HG03520 (cell line): Measurements from ENCODE around the gene AFTPH.

Experiments
- ATAC-seq: cut with Tn5 transposase; IDR thresholded peaks from one replicate; pipeline ENCODE4 v1.9.1; 2021; ENCODE audit warnings: mild to moderate bottlenecking, moderate library complexity; ENCODE audit not compliant: unreplicated experiment

Gene AFTPH

DNA sequence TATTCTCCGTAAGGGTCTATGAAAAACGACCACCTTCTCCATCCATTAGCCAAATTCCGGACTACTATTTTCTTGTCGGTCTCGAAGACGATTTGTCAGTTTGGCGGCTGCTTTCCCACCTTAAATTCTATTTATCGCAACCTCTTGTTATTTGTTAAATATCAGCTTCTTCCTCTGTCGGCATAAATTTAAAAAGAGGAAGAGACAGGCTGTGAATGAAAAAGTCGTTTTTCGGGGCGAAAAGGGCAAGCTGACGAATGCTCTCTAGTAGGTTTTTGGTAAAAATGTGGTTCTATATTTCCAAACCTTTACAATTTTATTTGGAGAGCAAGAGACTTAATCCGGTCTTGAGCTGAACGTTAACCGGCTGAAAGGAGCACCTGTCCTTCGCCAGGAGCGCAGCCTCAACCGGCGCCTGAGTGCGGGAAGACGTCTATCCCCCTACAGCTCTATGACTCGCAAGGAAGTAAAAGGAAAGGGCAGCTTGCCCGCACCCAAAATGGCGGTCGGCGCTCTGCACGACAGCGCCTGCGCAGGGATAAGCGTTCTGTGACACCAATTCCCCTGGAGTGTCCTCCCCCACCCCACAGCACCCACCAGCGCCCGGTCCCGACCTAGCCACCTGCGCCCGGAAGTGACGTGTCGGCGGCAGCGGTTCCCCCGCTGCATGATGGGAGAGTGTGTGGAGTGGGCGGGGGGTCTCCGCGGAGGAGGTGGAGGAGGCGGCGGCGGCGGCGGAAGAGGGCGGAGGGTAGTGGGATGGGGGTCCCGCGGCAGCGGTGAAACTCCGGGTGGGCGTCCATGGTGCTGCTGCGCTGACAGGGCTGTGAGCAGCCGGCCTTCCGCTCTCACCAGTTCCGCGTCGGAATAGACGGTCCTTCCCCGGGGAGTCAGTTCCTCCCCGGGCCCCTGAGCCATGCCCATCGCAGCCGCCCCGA, at the start of gene AFTPH:
Gene AFTPH (plus strand): TSS at position 663 of the 938 bp plus-strand sequence. CDS start 27,147 bp downstream, outside the sequence.
- peak; percentile 80 for ATAC-seq

DNA sequence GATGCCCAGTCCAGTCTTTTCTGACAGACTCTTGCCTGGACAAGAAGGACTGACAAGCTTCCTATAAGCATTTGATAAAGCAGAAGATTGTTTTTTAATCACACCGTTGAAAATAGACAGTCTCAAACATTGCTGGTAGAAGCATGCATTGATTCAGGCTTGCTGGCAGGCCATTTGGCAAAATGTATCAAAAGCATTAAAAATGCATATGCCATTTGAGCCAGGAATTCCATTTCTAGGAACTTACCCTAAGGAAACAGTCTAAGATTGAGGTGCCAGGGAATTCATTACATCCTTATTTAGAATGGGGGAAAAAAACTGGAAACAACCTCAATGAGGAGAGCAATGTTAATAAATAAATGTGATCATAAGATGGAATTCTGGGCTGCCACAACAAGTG, 49.5 kb upstream of the AFTPH start:
- no peak for ATAC-seq

GRCh38 chr2:64477037-64477436, 47.1 kb upstream of the AFTPH start:
- no peak for ATAC-seq

- no peak for ATAC-seq
These were observed 46.1 kb upstream of the AFTPH start for GRCh38 chr2:64477979-64478378.

DNA sequence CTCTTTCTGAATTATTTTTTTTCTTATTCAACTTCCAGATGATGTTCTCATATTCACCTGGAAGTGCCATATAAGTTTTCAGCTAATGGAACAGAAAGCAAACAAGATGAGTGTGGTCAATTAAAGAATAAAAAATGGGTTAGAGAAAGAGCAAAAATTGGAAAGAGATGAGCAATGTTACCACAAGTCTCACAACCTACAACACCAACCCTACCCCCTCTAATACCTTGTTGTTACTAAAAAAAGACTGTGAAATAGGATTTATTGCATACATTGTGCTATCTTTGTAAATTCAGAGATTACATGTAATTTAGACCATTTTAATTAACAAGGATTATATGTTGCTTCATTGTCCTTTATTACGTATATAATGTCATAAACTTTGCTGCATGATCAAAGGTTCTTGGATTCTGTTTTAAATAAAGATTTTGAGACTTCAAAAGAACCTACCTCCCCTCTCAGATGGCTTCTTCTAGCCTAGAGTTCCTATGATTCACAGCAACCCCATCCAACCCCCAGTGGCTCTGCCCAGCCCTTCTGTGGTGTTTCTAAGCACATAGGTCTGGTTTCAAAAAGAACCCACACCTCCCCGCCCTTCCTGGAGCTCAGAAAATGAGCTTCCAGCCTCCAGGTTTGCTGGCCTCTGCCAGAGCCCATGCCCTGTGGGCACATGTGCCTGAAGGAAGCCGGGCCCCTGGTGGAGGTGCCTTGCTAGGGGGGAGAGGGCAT, 45.5 kb upstream of the AFTPH start:
- no peak for ATAC-seq

DNA sequence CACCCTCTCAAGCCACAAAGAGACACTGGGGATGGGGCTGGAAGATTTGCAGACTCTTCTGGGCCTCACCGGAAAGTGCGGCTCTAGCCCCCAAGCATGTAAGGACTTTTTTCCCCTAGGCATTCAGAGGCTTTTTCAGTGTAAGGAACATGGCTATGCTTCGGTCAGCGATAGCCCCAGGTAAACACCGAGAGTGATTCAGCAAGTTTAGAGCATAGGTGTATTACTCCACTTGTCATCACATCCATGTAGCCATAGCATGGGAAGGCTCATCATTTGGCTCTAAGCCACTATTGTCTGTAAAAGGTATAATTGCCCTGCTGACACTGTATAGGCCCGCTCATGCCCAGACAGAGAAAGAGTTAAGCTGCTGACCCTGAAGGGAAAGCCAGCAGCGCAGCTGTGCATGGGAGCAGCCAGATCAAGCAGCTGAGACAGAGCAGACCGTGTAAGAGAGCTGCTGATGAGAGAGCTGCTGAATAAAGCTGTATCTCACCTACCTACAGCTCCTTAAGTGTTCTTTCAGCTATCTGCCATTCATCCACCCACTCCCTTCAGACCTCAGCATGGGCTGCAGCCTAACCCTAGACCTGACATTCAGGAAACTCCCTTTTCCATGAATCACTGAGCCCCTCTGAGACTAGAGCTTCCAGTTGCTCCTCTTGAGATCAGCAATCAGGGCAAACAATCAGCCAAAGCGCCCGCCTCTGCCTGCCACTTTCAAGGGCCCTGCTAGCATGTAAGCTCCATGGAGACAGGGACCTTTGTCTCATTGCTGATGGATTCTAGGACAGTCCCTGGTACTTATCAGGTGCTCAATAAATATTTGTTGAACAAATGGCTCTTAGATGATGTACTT, 44.6 kb upstream of the AFTPH start:
- no peak for ATAC-seq

GRCh38 chr2:64481665-64482064, 42.5 kb upstream of the AFTPH start:
- no peak for ATAC-seq

DNA sequence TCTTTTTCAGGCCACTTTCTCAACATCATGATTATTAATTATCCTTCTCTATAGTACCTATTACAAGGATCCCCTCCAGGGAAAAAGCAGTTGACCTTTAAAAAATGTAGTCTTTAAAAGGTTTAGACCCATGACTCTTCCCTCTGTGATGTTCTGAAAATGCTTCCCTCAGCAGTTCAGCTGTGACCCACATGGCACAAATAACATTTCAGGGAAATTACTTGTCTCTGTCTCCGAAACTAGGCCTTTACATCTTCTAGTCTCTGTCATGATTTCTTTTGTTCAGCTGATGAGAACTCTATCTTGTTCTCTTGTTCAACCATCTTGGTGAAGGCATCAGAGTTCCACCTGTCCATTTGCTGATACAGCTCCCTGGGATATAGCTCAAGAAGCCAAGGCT, 41.9 kb upstream of the AFTPH start:
- ATAC-seq: no peak

- ATAC-seq: no peak
These were observed 41.2 kb upstream of the AFTPH start for GRCh38 chr2:64482765-64483504.

DNA sequence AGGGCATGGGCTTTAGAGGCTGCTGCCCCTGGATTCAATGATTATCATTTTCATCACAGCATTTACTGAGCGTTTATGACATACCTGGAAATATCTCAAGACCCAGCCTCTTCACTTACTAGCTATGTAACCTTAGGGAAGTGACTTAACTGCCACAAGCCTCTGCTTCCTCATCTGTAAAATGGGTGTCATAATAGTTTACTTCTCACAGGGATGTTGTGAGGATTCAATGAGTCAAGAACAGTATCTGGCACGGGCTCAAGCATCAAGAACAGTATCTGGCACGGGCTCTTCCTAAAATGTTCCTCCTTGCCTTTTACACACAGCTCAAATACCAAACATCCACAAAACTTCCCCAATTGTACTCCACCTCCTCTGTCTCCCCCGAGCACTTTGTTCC, 38.8 kb upstream of the AFTPH start:
- ATAC-seq: no peak

DNA sequence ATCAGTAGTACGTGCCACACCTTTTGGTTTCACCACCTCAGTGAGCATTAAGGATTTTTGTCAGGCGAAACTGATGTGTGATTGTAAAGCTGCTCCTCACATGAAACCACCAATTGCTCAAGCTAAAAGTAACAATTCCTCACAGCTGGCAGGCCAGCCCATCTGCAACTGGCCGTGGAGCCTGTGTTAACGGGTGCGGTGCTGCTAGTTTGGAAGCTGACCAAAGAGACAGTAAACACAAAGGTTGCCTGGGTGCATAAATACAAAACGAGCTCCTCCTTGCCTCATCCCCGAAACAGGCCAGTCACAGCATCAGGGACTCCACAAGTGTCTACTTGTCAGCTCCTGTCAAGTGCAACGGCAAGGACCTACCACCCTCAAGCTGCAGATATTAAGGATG, 38.2 kb upstream of the AFTPH start:
- no peak for ATAC-seq

- ATAC-seq: no peak
These were observed 36.7 kb upstream of the AFTPH start for GRCh38 chr2:64487256-64488049.

- peak; percentile 68 for ATAC-seq
These were observed 35.8 kb upstream of the AFTPH start for GRCh38 chr2:64488050-64488974.

GRCh38 chr2:64489081-64489751, 34.9 kb upstream of the AFTPH start:
- ATAC-seq: no peak

GRCh38 chr2:64491426-64491825, 32.7 kb upstream of the AFTPH start:
- no peak for ATAC-seq

GRCh38 chr2:64492272-64492671, 31.9 kb upstream of the AFTPH start:
- ATAC-seq: no peak

- ATAC-seq: no peak
These were observed 31.3 kb upstream of the AFTPH start for GRCh38 chr2:64492821-64493220.

GRCh38 chr2:64493788-64494187, 30.3 kb upstream of the AFTPH start:
- ATAC-seq: no peak
